Sigmoid colon (tissue), 4 donors: Measurements from ENCODE around the gene ILKAP.

ENCODE experiments used
- CTCF ChIP-seq, 4 experiments: fragments of 450-650 bp in 3 of 4; fragments of 200-600 bp in 1 of 4; IDR thresholded peaks; one replicate each; pipeline ENCODE4 v1.5.1; 2016 to 2019; ENCODE audit warnings: antibody characterized with exemption in 4 of 4, mild to moderate bottlenecking in 3 of 4, moderate library complexity in 2 of 4
- EP300 ChIP-seq, 4 donors: sonication (generic); formaldehyde crosslinking; IDR thresholded peaks; one replicate each; pipeline ENCODE4 v1.6.1; 2017; ENCODE audit warnings: antibody characterized with exemption in 4 of 4
- POLR2A ChIP-seq, 2 donors: fragments of 450-650 bp; IDR thresholded peaks; one replicate each; pipeline ENCODE4 v1.6.1; 2016; ENCODE audit warnings: antibody characterized with exemption in 2 of 2, mild to moderate bottlenecking in 2 of 2, moderate library complexity in 2 of 2
- POLR2AphosphoS5 ChIP-seq, 4 donors: sonication (generic); formaldehyde crosslinking; IDR thresholded peaks; one replicate each; pipeline ENCODE4 v1.6.1; 2017; ENCODE audit warnings: antibody characterized with exemption in 4 of 4

GRCh38 chr2:238167761-238168160 lies 35.7 kb downstream of the ILKAP start:
- no peak for TF ChIP-seq POLR2A (IDR thresholded peaks at IDR 0.05)
- no peak for TF ChIP-seq CTCF (IDR thresholded peaks at IDR 0.05)
- TF ChIP-seq POLR2AphosphoS5 (IDR thresholded peaks at IDR 0.05): no peak
- TF ChIP-seq EP300 (IDR thresholded peaks at IDR 0.05): no peak
